Small intestine (tissue), 7 donors: ENCODE measurements around the gene NOCT. TPM values are rescaled to one million over a fixed set of nuclear protein-coding genes. Genes with fewer than 3 reads are reported as not detected.
"Not testable (repeated sequence)": the region's sequence is repeated elsewhere in the genome, so short reads cannot be mapped to it uniquely, and the experiment has no call there.

ENCODE experiments used
- DNase-seq, 2 donors: peaks; one replicate each; pipeline versions ENCODE4 v3.0.0 to v3.0.0-alpha.2; 2013
- FAIRE-seq: peaks from 2 replicates; lab custom pipeline; 2012; peaks lifted over from hg19 to GRCh38; lab: Jason Lieb, UNC
- H3K27ac ChIP-seq, 3 donors: one replicate each; pipeline ENCODE4 v1.5.1; 2013; ENCODE audit warnings: low read length in 2 of 3, mild to moderate bottlenecking in 2 of 3, control low read depth in 1 of 3, inconsistent platforms in 1 of 3, low read depth in 1 of 3, moderate library complexity in 1 of 3
- H3K27me3 ChIP-seq, 3 donors: one replicate each; pipeline ENCODE4 v1.6.1; 2013; ENCODE audit warnings: low read length in 3 of 3, inconsistent platforms in 1 of 3; ENCODE audit not compliant: control insufficient read depth in 3 of 3, insufficient read depth in 3 of 3
- H3K36me3 ChIP-seq, 3 donors: one replicate each; pipeline ENCODE4 v1.6.1; 2013; ENCODE audit warnings: low read length in 3 of 3, inconsistent platforms in 1 of 3, low read depth in 1 of 3, mild to moderate bottlenecking in 1 of 3, moderate library complexity in 1 of 3; ENCODE audit not compliant: control insufficient read depth in 3 of 3, insufficient read depth in 2 of 3
- H3K4me1 ChIP-seq, 3 donors: one replicate each; pipeline ENCODE4 v1.6.1; 2013; ENCODE audit warnings: low read length in 2 of 3, inconsistent platforms in 1 of 3, low read depth in 1 of 3, mild to moderate bottlenecking in 1 of 3, moderate library complexity in 1 of 3; ENCODE audit not compliant: control insufficient read depth in 3 of 3, insufficient read depth in 2 of 3
- H3K4me3 ChIP-seq, 3 donors: one replicate each; pipeline ENCODE4 v1.5.1; 2013; ENCODE audit warnings: low read length in 3 of 3, control low read depth in 1 of 3, inconsistent platforms in 1 of 3, low read depth in 1 of 3, mild to moderate bottlenecking in 1 of 3, moderate library complexity in 1 of 3
- H3K9me3 ChIP-seq, 2 donors: one replicate each; pipeline ENCODE4 v1.6.1; 2013; ENCODE audit warnings: low read depth in 1 of 2, low read length in 1 of 2; ENCODE audit not compliant: control insufficient read depth in 2 of 2, insufficient read depth in 1 of 2
- WGBS, 3 donors: extraction: QIAGEN DNeasy Blood & Tissue Kit; methylation state at CpG; one replicate each; pipeline ENCODE4 v1.1.7; 2013; 5-methylcytosine and 5-hydroxymethylcytosine counted together
- polyA plus RNA-seq, 4 donors: library from polyadenylated mRNA; stranded (reverse) in 3 of 4; unstranded in 1 of 4; fragments of 200-250 nt in 3 of 4; fragments of 120-200 nt in 1 of 4; gene quantifications; one replicate each; pipeline versions ENCODE4 v1.2.1 to v1.2.3, GENCODE V29; 2013
- donor health status: healthy with polysubstance abuse.
- donor health status: control.
- donor health status: control.
- donor health status: Bipolar disorder and iron deficiency.
- donor health status: healthy.

The NOCT gene
- polyA plus RNA-seq, 4 donors = 2.3 to 8.5 (median 4.7) TPM

DNA sequence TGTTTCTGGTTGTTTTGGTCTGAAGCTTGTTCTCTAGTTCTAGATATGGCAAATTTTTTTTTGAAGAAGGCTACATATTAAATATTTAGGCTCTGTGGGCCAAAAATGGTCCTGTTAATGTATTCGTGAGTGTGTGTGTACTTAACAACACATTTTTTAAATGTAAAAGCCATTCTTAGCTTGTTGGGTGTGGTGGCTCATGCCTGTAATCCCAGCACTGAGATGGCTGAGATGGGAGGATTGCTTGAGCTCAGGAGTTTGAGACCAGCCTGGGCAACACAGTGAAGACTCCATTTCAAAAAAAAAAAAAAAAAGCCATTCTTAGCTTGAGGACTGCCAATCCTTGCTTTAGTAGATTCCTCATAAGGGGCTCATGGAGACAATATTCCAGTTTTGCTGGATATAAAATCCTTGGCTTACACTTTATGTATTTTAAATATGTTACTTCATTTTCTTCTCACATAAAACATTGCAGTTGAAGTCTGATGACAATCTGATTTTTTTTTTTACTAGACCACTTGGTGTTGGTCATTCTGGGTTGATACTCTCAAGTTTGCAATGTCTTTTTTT lies 23.4 kb downstream of the NOCT start:
- no peak overlapping the region for H3K27ac ChIP-seq

DNA sequence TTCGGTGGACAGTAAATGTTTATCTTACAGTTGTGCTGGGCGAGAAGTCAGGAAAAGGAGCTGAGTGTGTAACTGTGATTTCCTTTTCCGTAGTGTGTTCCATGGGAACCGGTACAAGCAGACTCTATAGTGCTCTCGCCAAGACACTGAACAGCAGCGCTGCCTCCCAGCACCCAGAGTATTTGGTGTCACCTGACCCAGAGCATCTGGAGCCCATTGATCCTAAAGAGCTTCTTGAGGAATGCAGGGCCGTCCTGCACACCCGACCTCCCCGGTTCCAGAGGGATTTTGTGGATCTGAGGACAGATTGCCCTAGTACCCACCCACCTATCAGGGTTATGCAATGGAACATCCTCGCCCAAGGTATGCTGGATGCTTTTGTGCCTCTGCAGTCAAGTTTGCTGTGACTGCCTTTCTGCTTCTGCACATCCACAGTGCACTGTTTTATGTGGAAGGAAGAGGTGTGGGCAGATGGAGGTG lies 27.4 kb downstream of the NOCT start:
- H3K4me1 ChIP-seq = no peaks in the 10 kb centered on the region
- H3K27me3 ChIP-seq = no peaks in the 10 kb centered on the region
- DNase-seq = no peak
- H3K36me3 ChIP-seq = peaks cover 4 to 26% (median 9%) of the 10 kb centered on the region in 3 donors
- H3K9me3 ChIP-seq = no peaks in the 10 kb centered on the region
- no peak overlapping the region for H3K4me3 ChIP-seq
- no peak for FAIRE-seq
- WGBS, 3 donors = 73 to 92% (median 84%) methylated on average over 10 of the region's 10 CpGs
- no peak overlapping the region for H3K27ac ChIP-seq

More for the DNA sequence above, 23.4 kb downstream of the NOCT start:
- Histone ChIP-seq H3K36me3 (peaks cover 2 to 20% (median 3%) of the 10 kb centered on the region in 3 donors), H3K27me3 (no peaks in the 10 kb centered on the region), H3K4me3 (no peak overlapping the region), H3K4me1 (no peaks in the 10 kb centered on the region), H3K9me3 (no peaks in the 10 kb centered on the region)
- FAIRE-seq (no peak), DNase-seq (no peak)
- 76 to 93% (median 87%) methylated on average over 1 of the region's 1 CpG for WGBS, 3 donors

DNA sequence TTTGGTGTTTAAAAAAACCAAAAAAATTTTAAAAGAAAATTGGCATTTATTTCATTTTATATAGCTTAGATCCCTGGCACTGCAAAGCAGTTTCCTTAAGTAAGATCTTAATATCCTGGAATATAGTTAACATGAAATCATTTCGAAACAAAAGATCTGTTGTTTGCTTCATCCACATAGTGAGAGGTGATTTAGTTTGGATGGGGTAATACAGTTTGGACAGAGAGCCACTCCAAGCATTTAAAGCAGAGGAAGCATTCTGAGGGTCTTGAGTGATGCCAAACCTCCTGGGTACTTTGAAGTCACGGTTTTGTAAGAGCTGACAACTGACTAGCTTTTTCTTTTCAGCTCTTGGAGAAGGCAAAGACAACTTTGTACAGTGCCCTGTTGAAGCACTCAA lies 28.7 kb downstream of the NOCT start:
- peaks cover 5 to 31% (median 11%) of the 10 kb centered on the region in 3 donors for H3K36me3 ChIP-seq
- 91 to 94% (median 92%) methylated on average over 2 of the region's 2 CpGs for WGBS, 3 donors
- DNase-seq (no peak), FAIRE-seq (no peak)
- no peaks in the 10 kb centered on the region for H3K9me3 ChIP-seq
- H3K4me3 ChIP-seq = no peak overlapping the region
- no peaks in the 10 kb centered on the region for H3K27me3 ChIP-seq
- H3K4me1 ChIP-seq = no peaks in the 10 kb centered on the region
- H3K27ac ChIP-seq = no peak overlapping the region

DNA sequence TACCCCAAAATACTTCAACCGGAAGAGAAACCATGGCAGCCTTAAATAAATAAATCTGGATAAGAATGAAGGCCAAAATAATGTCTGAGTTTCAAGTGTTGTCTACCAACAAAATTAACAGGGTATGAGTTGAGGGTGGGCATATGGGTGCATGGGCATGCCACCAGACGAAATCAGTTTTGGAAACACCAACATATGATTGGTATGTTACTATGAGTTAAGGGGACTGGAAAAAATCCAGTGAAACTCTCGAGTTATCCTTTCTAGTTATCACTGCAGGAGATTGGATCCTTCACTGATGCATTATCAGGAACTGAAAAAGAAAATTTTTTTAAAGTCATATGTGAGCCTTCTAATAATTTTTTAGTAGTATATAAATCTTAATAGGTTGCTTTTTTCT lies 32.4 kb downstream of the NOCT start:
- Histone ChIP-seq H3K9me3 (no peaks in the 10 kb centered on the region), H3K4me3 (no peak overlapping the region), H3K36me3 (peaks cover 5 to 27% (median 9%) of the 10 kb centered on the region in 3 donors), H3K27ac (no peak overlapping the region), H3K4me1 (no peaks in the 10 kb centered on the region), H3K27me3 (no peaks in the 10 kb centered on the region)
- WGBS, 3 donors = 83 to 90% (median 83%) methylated on average over 3 of the region's 3 CpGs
- FAIRE-seq (no peak), DNase-seq (no peak)

DNA sequence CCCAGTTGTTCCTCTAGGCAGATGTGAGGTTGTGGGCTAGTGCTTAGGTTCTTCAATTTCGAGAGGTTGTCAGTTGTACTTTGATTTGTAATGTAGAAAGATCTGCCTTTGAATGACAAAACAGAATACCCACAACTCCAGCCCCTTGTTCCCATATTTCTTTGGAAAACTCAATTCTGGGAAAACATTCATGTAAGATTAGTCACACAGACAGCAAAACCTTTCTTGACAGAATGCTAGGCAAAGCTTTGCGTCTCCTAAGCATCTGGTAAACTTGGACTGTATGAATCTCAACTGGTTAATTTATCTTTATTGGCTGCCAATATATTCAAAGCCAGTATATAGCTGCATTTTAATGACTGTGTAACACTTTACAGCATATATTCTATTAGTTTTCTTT lies 34.9 kb downstream of the NOCT start:
- Histone ChIP-seq H3K27ac (no peak overlapping the region), H3K4me3 (no peak overlapping the region), H3K27me3 (no peaks in the 10 kb centered on the region), H3K4me1 (no peaks in the 10 kb centered on the region), H3K9me3 (no peaks in the 10 kb centered on the region), H3K36me3 (peaks cover 4 to 23% (median 7%) of the 10 kb centered on the region in 3 donors)
- DNase-seq (no peak), FAIRE-seq (no peak)
- WGBS, 3 donors = 85 to 91% (median 86%) methylated on average over 2 of the region's 2 CpGs

DNA sequence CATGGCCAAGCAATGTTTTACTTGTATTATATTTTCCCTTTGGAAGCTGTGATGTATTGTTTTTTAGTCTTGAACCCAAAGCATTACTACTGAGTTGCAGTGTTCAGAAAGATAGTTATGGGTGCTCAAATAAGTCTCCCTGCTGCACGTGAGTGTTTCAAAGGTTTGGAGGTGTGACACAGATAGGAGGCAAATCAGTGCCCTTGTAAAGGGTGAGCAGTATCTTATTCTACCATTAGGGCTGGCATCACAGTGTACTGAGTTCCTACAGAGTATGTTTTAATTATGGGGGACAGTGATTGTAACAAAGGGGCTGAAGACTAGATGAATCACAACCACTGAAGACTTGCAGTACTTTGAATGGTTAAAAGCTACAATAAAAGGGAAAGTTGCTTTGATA lies 38.3 kb downstream of the NOCT start:
- 82 to 92% (median 83%) methylated on average over 1 of the region's 1 CpG for WGBS, 3 donors
- H3K4me3 ChIP-seq = no peak overlapping the region
- H3K9me3 ChIP-seq = no peaks in the 10 kb centered on the region
- no peak overlapping the region for H3K27ac ChIP-seq
- DNase-seq = no peak
- H3K27me3 ChIP-seq = no peaks in the 10 kb centered on the region
- H3K36me3 ChIP-seq = peaks cover 7 to 20% (median 8%) of the 10 kb centered on the region in 3 donors
- no peak for FAIRE-seq
- no peaks in the 10 kb centered on the region for H3K4me1 ChIP-seq

DNA sequence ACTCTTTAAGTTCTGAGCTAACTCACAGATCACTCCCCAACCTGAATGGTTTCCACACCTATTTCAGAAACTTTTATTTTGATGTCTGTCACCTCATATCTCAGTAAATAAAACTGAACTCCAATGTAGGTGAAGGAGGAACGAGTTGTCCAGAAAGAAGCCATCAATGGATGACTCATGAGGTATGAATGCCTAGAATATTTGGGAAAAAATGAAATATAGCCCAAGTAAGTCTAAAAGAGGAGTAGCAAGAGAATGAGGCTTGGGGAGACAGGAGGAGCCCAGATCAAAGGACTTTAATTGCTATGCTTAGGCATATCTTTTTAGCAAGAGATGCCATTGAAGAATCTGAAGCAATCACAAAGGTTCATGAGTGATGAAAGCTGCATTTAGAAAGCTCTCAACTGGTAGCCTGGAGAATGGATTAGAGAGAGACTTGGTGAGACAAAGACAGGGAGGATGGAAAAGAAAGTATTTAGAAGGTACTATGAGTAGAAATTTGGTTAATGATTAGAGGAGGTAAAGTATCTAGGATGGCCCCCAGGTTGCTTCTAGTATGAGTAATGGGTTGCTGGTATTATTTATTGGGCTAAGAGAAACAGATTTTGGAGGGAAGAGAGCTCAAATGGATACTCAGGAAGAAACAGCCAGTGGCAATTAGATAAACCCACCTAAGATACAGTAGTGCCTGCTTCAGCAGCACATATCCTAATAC lies 39.4 kb downstream of the NOCT start:
- peaks cover 0 to 2% (median 0%) of the 10 kb centered on the region in 3 donors for H3K4me1 ChIP-seq
- H3K4me3 ChIP-seq = no peak overlapping the region
- WGBS, 3 donors = 27 to 53% (median 47%) methylated on average over 1 of the region's 1 CpG
- FAIRE-seq = no peak
- peaks cover 5 to 18% (median 10%) of the 10 kb centered on the region in 3 donors for H3K36me3 ChIP-seq
- DNase-seq = no peak
- no peak overlapping the region for H3K27ac ChIP-seq
- H3K27me3 ChIP-seq = no peaks in the 10 kb centered on the region
- no peaks in the 10 kb centered on the region for H3K9me3 ChIP-seq

DNA sequence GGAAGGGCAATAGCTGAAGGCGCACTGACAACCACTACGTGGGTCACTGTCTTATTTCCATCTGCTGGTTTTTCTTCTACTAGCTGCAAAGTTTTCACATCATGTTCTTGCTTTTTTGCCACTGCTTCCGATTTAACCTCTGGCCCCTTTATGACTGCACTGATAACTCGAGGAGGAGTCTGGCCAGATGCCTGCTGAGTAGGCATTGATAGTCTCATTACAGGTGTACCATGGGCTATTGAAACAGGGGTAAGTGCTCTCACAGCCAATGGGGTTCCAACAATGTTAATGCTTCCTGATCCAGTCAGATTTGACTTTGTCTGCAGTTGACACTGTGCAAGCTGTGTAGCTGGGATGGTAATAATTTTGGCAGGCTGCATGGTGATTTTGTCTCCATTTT lies 43.4 kb downstream of the NOCT start:
- H3K36me3 ChIP-seq = peaks cover 3 to 21% (median 16%) of the 10 kb centered on the region in 3 donors
- not testable (repeated sequence) for FAIRE-seq
- peak; percentile 36 to 73 for DNase-seq

More for the DNA sequence above, 43.4 kb downstream of the NOCT start:
- not testable (repeated sequence) for H3K4me3 ChIP-seq, H3K27ac ChIP-seq, H3K27me3 ChIP-seq, H3K9me3 ChIP-seq, H3K4me1 ChIP-seq
- WGBS, 3 donors = 32 to 64% (median 47%) methylated on average over 4 of the region's 4 CpGs
